ENCODE measurements around the gene EEPD1.
"Not testable (repeated sequence)": the region's sequence is repeated elsewhere in the genome, so short reads cannot be mapped to it uniquely, and the experiment has no call there.

EEPD1 gene

GRCh38 chr7:36214608-36215456 is 61.8 kb downstream of the EEPD1 start:
- no peak for DNase-seq (ENCODE audit: low read depth)

- no peak for DNase-seq (ENCODE audit: low read depth)
Measured at GRCh38 chr7:36215457-36215765, 62.4 kb downstream of the EEPD1 start.

- peak; percentile 74 for DNase-seq (ENCODE audit: low read depth)
Measured at GRCh38 chr7:36216063-36216684, 63.1 kb downstream of the EEPD1 start.

- DNase-seq (ENCODE audit: low read depth), result no peak
Measured at GRCh38 chr7:36217211-36217960, 64.3 kb downstream of the EEPD1 start.

GRCh38 chr7:36217961-36218284 is 64.9 kb downstream of the EEPD1 start:
- DNase-seq (ENCODE audit: low read depth), result no peak

GRCh38 chr7:36219429-36219828 is 66.4 kb downstream of the EEPD1 start:
- DNase-seq (ENCODE audit: low read depth), result no peak

- DNase-seq (ENCODE audit: low read depth), result no peak
Measured at GRCh38 chr7:36223851-36224250, 70.8 kb downstream of the EEPD1 start.

GRCh38 chr7:36224934-36225858 is 72.1 kb downstream of the EEPD1 start:
- no peak for DNase-seq (ENCODE audit: low read depth)

GRCh38 chr7:36226151-36226550 is 73.1 kb downstream of the EEPD1 start:
- DNase-seq (ENCODE audit: low read depth), result no peak

GRCh38 chr7:36227223-36227622 is 74.2 kb downstream of the EEPD1 start:
- peak; percentile 58 for DNase-seq (ENCODE audit: low read depth)

GRCh38 chr7:36228039-36228438 is 75.0 kb downstream of the EEPD1 start:
- DNase-seq (ENCODE audit: low read depth), result no peak

- no peak for DNase-seq (ENCODE audit: low read depth)
Measured at GRCh38 chr7:36231406-36231805, 78.4 kb downstream of the EEPD1 start.

GRCh38 chr7:36232555-36232954 is 79.5 kb downstream of the EEPD1 start:
- DNase-seq (ENCODE audit: low read depth), result no peak

- peak; percentile 30 for DNase-seq (ENCODE audit: low read depth)
Measured at GRCh38 chr7:36232971-36233550, 80.0 kb downstream of the EEPD1 start.

- no peak for DNase-seq (ENCODE audit: low read depth)
Measured at GRCh38 chr7:36236073-36236472, 83.0 kb downstream of the EEPD1 start.

GRCh38 chr7:36238138-36238537 is 85.1 kb downstream of the EEPD1 start:
- no peak for DNase-seq (ENCODE audit: low read depth)

- DNase-seq (ENCODE audit: low read depth), result not testable (repeated sequence)
Measured at GRCh38 chr7:36243356-36243755, 90.3 kb downstream of the EEPD1 start.

- DNase-seq (ENCODE audit: low read depth), result not testable (repeated sequence)
Measured at GRCh38 chr7:36244001-36244400, 90.9 kb downstream of the EEPD1 start.

GRCh38 chr7:36244429-36244828 is 91.4 kb downstream of the EEPD1 start:
- no peak for DNase-seq (ENCODE audit: low read depth)

GRCh38 chr7:36245684-36246299 is 92.7 kb downstream of the EEPD1 start:
- DNase-seq (ENCODE audit: low read depth), result no peak

GRCh38 chr7:36249091-36249490 is 96.0 kb downstream of the EEPD1 start:
- DNase-seq (ENCODE audit: low read depth), result no peak
